ENCODE measurements around the gene RELL2. TPM values are rescaled to one million over a fixed set of nuclear protein-coding genes. Genes with fewer than 3 reads are reported as not detected.

The RELL2 gene
- total RNA-seq, 1 donor from 2014 or later, result 4.5 TPM

DNA sequence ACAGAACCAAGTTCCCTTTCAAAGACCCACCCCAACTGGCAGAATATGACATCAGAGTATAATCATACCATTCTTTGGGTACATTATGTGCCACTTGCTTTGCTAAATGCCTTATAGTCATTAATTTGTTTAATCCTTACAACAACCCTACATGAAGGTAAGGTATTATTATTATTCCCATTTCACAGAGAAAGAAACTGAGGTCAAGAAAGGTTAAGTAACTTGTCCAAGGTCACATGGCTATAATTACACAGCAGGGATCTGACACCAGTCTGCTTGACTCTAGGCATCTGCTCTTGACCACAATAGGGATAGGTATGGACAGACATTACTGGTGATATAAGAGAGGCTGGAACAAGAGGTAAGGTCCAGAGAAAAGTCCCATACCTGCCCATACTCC lies 13.2 kb downstream of the RELL2 start:
- ATAC-seq, result no peak

DNA sequence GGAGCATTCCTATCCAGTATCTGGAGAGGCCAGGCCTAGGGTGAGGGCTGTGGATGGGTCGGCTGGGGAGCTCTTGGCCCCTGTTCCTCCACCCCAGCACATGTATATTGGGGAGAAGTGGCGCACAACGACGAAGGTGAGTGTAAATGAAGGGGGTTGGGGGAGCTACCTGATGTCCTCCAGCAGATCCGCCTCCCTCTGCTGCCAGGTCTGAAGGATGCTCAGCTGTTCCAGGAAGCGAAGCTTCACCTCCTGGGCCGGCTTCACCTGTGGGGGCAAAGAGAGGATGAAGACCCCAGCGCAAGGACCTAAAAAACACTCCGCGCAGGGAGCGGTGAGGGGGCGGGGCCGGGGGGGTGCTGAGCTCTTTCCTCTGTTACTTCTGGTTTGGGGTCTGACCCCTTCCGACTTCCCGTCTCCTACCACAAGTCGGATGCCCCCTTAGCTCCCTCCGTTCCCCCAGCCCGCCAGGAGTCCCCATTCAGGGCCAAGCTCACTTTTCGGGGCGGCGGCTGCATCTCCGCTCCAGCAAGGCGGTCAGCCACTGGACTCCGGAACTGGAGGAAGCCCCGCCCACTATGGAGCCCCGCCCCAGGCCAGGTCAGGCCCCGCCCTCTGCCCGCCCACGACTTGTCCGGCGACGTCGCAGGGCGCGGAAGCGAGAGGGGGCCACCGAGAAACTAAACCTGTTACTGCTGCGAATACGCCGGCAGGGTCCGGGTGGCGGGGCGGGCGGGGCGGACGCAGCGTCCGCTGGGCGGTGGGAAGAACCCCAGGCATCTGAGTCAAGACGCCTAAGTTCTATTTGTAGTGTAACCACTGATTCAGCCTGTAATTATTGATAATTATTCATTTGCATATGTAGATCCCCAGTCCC lies 14.3 kb downstream of the RELL2 start, which contains the start of gene FCHSD1:
Gene FCHSD1, minus strand, starts transcription at position 568 of the 877 bp plus-strand sequence. Its CDS starts 50 bp downstream, at position 518.
- peak; percentile 90 for ATAC-seq

DNA sequence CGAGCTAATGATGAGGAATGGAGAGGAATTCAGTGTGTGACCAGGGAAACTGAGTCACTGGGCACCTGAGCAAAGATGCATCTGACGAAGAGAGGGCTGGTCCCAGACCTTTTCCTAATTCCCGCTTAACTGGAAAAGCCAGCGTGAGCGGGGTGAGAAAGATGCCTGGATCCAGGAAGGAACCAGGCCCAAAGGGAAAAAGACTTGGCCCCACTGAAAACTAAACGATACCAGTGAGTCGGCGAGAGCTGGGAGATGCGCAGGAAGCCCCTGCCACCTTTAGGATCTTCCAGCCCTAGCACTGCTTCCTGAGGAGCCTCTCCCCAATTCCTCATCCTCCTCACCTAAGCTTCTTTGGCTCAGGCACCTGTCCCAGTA lies 14.9 kb downstream of the RELL2 start:
- peak; percentile 27 for ATAC-seq

DNA sequence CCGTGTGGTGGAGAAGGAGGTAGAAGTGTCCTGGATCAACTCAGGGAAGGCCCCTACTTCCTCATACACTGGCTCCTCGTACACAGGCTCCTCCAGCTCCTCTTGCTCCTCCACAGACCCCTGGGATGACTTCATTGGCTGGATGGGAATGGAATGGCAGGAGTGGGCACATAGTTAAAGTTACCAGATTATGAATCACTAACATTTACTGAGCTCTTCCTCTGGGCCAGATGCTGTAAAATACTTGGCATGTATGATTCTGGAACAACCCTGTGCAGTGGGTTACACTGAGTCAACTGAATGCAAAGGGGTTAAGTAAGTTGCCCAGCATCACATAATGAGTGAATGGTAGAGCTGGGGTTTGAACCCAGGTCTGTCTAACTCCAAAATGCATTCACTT lies 17.5 kb downstream of the RELL2 start:
- ATAC-seq, result no peak

DNA sequence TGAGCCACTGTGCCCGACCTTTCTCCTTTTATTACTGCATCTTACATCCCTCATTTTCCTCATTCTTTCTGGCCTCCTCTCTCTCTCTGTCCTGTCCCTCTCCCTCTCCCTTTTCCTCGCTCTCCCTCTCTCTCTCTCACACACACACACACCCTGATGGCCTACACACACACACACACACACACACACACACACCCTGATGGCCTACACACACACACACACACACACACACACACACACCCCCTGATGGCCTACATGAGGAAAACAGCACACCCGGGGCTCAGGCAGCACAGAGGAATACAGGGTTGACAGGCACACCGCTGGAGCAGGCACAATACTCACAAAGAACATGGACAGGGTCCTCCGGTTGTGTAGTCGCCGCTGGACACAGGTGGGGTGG lies 18.2 kb downstream of the RELL2 start:
- ATAC-seq, result no peak

DNA sequence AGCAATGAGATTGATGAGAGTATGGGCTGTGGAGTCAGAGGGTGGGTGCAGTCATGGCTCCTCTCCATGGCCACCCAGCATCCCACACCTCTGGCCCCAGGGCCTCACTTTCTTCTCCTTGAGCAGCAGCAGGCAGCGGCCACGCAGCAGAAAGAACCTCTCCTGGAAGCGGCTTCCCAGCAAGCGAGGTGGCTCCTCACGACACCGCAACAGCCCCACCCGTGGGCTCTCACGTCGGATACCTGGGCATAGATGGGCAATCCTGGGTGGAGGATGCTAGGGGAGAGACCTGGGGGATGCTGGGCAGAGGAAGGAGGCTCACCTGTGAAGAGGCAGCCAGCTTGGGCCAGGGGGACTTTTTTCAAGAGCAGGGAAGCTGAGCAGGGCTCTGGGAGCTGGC lies 19.6 kb downstream of the RELL2 start:
- no peak for ATAC-seq

DNA sequence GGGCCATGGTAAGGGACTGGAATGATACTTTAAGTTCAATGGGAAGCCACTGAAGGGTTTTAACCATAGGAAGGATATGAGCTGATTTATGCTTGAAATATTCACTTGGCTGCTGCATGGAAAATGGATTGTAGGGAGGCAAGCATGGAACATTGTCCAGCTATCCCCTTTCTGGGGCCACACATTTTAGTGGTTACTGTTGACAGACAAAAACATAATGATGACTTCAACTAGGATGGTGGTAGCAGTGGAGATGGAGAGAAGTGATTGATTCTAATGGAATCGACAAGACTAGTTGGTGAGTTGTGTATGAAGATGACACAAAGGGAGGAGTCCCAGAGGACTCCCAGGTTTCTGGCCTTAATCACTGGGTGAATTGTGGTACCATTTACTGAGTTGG lies 20.6 kb downstream of the RELL2 start:
- no peak for ATAC-seq

DNA sequence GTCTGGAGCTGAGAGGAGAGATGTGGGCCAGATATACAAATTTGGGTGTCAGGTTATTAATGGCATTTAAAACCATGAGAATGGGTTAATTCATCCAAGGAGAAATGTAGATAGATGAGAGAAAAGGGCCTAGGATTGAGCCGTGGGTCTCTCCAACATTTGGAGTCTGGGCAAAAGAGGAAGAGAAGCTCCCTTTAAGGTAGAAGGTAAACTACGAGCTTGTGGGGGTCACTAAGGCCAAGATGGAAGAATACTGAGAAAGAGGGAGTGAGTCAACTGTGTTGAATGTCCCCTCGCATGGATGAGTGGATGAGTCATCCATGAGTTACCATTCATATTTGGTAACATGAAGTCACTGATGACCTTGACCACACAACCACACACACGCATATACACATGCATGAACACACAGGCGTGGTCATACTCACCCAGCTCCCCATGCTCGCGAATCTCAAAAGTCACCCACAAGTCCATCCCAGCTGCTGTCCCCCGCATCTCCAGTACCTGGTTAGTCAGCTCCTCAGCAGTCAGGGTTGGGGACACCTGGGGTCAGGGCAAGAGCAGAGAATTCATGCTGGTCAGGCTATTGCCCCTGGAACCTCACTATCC lies 21.2 kb downstream of the RELL2 start:
- ATAC-seq, result no peak

DNA sequence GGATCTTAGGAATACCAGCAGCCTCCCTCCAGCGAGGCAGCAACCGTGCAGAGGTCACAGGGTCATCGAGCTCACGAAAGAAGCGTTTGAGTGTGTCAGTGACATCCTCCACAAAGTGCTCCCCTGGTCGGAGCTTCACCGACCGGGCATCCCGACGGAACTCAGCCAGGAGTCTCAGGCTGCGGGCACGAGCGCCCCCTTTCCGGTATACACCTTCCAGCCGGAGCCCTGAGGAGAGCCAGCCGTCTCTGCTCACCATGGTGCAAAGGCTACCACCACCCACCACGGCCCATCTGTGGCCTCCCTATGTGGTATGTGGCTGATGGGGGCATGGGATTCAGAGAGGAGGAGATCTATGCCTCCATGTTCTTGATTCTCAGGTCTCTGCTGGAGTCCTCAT lies 25.2 kb downstream of the RELL2 start:
- ATAC-seq, result no peak

DNA sequence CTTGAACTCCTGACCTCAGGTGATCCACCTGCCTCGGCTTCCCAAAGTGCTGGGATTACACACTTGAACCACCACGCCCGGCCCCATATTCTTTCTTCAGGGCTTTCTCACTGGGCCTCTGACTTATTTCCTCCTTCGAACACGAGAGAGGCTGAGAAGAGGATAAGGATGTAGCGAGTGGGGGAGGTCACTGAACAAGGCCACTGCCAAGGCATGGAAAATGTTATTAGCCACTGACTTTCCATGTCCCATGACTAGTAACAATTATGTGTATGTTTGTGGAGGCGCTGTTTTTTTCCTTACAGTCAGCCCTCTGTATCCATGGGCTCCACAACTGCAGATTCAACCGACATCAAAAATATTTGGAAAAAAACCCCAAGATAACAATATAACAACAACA lies 26.7 kb downstream of the RELL2 start:
- ATAC-seq, result no peak

DNA sequence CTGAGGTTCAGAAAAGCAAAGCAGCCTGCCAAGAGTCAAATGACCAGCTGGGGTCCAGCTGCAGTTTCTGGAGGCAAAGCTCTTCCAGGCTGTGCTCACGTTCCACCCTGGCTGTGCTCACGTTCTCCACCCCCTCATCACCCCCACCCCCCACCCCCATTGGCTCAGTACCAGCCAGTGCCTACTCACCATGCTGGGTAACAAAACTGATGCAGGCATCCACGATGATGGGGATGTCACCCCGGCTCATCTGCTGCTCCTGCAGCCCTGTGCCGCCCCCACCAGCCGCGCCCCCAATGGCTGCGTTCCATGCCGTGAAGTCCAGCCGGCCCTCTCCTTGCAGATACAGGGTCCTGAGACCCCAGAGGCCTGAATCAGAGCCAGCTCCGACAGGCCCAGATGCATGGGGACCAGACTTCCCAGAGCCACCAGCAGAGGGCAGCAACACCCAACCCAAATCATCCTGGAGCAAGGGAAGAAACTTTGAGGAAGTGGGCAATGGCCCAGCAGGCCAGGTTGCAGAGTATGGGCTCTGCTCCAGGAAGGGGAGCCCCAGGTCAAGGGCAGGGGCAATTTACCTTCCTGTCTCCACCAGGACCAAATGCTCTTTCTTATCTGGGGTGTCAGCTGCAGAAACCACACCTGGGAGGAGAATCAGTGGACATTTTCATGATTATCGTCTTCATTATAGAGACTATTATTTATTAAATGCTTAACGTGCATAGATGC lies 28.1 kb downstream of the RELL2 start:
- peak; percentile 88 for ATAC-seq

DNA sequence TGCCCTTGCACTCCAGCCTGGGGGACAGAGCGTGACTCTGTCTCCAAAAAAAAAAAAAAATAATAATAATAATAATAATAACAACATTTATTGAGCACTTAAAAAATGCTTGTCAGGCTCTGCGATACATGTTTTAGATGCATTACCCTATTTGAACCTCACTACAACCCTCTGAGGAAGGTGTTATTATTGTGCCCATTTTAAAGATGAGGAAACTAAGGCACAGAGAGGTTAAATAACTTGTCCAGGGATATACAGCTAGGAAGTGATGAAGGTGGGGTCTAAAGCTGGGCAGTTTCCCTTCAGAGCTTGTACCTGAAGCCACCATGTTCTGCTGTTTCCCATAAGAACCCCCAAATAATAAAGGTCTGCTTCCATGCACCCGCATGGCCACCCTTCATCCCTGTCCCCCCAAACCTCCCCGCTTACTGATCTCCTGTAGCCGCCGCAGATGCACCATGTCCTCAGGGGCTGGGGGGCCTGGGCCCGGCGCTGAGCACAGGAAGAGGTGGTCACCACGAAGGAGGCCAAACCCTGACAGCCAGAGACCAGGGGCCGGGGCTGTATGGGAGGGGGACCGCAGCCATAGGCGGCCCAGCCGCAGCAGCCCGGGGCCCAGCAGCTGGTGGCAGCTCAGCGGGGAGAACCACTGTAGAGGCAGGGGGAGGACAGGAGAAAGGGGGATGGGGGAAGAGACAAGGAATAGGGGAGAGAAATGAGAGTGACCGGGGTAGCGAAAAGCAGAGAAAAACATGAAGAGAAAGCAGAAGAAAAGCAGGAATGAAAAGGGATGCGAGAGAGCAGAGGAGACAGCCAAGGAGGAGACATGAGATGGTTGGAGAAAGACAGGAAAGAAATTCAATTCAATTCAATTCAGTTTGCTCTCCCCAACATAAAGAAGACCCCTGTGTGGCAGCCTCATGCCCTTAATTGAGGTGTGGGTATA lies 29.5 kb downstream of the RELL2 start:
- no peak for ATAC-seq

DNA sequence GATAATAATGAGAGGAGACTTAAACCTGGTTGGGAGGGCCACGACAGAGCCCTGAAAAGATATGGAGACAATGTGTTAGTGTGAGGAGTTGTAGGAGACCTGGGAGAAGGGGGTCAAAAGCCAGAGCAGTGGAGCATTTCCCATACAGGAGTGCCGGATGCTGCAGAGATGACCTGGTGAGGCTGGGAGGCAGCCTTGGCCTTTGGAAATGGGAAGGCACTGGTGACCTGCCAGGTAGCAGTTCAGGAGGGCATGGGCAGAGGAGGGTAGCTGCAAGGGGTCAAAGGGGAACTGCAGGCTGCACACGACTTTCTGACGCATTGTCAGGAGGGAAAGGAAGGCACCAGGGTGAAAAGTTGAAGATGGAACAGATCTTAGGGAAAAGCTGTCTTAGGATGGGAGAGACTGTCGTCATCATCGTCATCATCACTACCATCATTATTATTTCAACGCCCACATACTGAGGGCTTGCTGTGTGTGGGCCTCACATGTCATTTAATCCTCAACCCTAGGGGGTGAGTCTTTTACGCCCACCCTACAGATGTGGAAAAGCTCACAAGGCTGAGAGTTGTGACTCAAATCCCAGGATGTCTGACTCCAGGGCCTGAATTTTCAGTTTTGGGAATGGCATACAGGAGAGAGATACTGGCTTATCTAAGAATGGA lies 31.9 kb downstream of the RELL2 start:
- ATAC-seq, result no peak

DNA sequence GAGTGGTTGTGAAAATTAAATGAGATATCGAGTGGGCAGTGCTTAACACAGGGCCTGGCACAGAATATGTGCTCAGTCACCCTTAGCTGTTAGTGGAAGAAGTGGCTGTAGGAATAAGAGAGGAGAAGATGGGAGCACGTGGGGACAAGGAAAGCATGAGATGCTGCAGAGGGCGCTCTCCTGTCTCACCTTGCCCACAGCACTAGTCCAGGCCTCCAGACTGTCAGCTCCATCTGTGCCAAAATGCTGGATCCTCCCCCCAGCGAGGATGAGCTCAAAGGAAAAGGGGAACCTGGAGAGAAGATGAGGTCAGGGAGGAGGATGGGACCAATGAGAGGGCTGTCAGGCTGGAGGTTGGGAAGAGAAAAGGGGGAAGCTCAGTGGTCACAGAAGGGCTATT lies 32.7 kb downstream of the RELL2 start:
- no peak for ATAC-seq

DNA sequence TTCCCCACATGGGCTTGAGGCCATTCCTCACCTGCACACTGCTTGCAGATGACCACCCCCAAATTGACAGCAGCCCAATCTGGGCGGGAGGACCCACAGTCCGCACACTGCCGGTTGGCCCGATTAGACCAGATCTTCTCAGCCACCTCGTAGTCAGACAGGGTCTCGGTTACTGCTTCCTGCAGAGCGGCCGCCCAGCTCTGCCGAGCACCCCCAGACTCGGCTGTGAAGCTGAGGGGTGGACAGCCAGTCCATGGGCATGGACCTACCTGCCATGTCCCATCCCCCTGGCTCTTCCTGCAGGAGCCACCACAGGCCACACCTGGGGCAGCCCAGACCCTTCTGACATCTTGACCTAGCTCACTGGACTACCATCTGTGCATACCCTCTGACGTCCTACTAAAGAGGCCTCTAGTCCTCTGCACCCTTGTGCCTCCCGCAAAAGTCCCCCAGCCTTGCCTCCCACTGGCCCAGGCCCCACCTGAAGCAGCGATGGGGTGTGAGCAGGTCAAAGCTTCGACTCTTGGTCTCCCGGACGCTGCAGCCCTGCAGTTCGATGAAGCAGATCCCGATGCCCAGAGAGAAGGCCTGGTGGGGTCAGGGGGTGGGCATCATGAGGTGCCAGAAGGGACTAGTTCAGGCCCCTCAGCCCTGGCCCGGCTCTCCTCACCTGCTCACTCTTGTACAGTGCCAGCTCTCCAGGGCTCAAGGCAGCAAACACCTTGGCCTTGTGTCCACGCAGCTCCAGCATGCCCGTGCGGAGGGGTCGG lies 35.5 kb downstream of the RELL2 start:
- ATAC-seq, result no peak

DNA sequence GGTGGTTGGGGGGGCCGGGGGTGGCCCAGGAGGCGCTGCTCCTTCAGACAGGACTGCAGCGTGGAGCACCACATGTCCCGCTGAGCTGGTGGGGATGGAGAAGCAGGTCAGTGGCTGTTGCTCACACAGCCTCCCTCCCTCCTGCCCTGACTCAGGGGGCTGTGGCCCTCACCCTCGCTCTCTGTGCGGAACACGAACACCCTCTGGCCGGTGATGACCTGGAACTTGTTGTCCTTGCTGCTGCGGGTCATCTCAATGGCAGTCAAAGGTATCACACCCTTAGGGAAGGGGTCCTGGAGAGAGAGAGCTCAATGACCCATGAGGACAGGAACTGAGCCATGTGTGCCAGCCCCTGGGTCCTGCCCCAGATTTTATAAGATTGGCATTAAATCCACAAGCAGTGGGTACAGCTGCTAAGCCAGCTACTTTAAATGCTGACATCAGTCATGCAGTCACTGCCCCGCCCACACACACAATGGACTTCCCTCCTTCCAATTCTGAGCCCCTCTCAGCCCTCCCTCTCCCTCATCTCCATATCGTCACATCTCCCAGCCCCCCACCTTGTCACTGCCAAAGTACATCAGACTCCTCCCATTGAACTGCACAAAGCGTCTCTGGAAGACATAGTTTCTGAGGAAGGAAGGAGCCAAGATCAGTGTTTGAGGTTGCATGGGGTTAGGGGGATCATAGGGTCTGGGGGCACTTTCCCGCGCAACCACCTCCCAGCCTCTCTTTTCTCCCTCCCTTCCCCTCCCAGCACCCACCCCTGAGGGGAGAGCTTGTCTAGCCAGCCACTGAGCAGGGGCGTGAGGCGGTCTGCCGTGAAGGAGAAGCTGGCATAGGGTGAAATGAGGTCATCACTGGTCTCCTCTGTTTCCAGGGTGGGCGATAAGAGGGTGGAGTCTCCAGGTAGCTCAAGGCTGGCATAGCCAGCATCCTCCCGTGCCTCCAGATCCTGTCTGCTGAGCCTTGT lies 36.3 kb downstream of the RELL2 start:
- peak; percentile 8 for ATAC-seq

DNA sequence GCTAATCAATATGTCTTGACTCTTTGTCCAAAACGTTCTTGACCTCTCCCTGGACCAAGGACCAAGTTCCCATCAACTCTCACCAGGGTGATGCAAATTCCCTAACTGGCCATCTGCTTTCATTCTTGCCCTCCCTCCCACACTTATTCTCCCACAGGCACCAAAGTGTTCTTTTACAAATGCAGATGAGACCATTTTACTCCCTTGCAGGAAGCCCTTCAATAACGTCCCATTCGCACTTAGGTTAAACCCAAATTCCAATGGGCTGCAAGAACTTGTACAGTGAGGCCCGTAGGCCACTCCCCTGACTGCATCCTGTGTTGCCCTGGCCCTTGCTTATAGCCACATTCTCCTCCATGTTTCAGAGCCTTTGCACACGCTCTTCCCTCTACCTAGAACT lies 38.0 kb downstream of the RELL2 start:
- no peak for ATAC-seq

DNA sequence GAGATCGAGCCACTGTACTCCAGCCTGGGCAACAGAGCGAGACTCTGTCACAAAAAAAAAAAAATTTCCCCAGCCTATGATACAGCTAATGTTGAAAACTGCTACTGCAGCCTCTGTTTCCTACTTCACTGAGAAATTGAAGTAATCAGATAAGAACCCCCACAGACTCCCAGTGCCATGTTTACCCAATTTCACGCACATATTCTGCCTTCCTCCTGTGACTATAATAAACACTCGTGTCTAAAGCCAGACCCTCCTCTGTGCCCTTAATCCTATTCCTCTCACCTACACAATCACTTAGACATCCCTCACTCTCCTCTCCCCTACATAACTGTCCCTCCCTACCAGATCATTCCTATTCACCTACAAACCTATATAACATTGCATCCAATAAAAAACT lies 38.9 kb downstream of the RELL2 start:
- no peak for ATAC-seq

DNA sequence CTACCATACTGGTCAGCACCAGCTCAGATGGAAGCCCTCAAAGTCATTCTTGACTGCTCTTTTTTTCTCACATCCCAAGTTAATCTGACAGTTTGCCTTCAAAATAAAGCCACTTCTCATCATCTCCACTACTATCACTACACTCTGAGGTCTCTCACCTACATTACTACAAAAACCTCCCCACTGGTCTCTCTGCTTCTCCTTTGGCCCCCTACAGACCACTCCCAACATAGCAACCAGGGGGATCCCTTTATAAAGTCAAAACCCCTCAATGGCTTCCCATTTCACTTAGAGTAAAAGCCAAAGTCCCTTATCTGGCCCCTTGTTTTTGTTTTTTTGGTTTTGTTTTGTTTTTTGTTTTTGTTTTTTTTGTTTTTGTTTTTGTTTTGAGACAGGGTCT lies 40.6 kb downstream of the RELL2 start:
- ATAC-seq, result no peak

DNA sequence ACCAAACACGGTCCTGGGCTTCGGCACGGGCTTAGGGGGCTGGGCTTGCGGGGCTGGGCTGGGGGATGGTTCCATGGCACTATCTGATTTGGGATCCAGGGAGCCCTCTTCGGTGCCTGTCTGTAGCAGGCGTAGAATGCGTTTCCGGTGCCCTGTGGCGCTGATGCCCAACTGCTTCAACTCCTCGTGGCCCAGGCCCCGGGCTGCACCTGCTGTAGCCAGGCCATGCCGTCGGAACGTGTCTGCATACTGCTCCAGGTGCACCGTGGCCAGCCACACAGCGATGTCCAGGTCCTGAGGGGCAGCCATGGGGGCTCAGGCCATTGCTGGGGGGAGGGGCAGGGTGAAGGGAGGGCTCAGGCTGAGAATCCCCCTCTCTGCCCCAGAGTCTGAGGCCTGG lies 43.4 kb downstream of the RELL2 start:
- no peak for ATAC-seq

All from esophagus mucosa (tissue), 1 donor.